ENCODE results near the gene HSPA8. TPM values are rescaled to one million over a fixed set of nuclear protein-coding genes. Genes with fewer than 3 reads are reported as not detected.

Gene HSPA8
- total RNA-seq (2021) (1,051 to 1,124 TPM (median 1,087 TPM) in 3 replicates), Bru-seq, nascent RNA (percentile 100 among the genes with signal in this experiment)
- long read RNA-seq, experiment 1, transcript HSPA8-208 (3 exons, 740 nt): minor isoform, 223 of 5,723 reads
- long read RNA-seq, experiment 1, transcript HSPA8-222 (6 exons, 1,884 nt): minor isoform, 42 of 5,723 reads
- long read RNA-seq, experiment 1, transcript HSPA8-224 (9 exons, 2,463 nt): major isoform, 5,023 of 5,723 reads
- long read RNA-seq, experiment 1, transcript HSPA8-201 (8 exons, 2,186 nt): minor isoform, 81 of 5,723 reads
- long read RNA-seq, experiment 1, partial matches to known transcripts: 196 of 5,723 reads
- long read RNA-seq, experiment 1, other reads (novel, unspliced or antisense): 133 of 5,723 reads
- long read RNA-seq, experiment 2, transcript HSPA8-203 (4 exons, 963 nt): minor isoform, 31 of 1,369 reads
- long read RNA-seq, experiment 2, transcript HSPA8-224 (9 exons, 2,463 nt): major isoform, 687 of 1,369 reads
- long read RNA-seq, experiment 2, transcript HSPA8-201 (8 exons, 2,186 nt): minor isoform, 70 of 1,369 reads
- long read RNA-seq, experiment 2, transcript HSPA8-222 (6 exons, 1,884 nt): minor isoform, 35 of 1,369 reads
- long read RNA-seq, experiment 2, partial matches to known transcripts: 278 of 1,369 reads
- long read RNA-seq, experiment 2, other reads (novel, unspliced or antisense): 233 of 1,369 reads
- long read RNA-seq, experiment 3, transcript HSPA8-201 (8 exons, 2,186 nt): minor isoform, 39 of 5,204 reads
- long read RNA-seq, experiment 3, transcript HSPA8-222 (6 exons, 1,884 nt): minor isoform, 298 of 5,204 reads
- long read RNA-seq, experiment 3, transcript HSPA8-224 (9 exons, 2,463 nt): major isoform, 4,516 of 5,204 reads
- long read RNA-seq, experiment 3, transcript HSPA8-208 (3 exons, 740 nt): minor isoform, 48 of 5,204 reads
- long read RNA-seq, experiment 3, partial matches to known transcripts: 98 of 5,204 reads
- long read RNA-seq, experiment 3, other reads (novel, unspliced or antisense): 156 of 5,204 reads

DNA sequence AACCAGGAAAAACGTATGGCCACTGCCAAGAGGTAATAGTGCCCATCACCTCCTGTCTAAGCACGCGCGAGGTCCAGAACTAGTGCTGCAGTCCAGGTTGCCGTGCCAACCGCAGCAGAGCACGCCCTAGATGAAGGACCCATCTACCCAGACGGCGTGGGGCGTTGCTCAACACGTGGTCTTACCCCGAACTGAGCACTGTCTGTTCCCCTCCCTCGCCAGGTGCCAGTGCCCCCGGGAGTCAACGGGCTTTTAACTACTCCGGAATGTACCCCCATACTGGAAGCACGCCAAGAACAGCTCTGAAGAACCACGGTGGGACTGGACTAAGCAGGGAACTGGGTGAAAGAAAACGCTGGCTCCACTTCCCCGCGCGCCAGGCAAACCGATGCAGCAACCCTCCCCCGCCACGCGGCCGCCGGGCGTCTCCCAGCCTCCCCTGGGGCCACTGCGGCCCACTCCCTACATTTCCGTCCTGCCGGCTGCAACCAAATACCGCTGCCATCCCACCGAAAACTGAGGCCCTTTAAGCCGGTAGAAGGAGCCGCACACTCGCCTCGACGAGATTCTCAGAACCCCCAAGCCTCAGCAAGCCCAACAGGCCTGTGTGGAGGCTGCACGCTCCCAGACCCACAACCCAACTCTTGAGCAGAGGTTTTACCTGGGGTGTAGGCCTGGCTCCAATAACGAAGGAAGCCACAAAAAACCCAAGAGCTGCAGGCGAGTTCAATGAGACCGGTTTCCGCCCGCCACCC, at the start of gene HSPA8:
HSPA8 (minus strand) TSS at position 734 of the 755 bp plus-strand sequence. CDS start 812 bp downstream, outside the sequence.
- H3K36me3 Mint-ChIP-seq: peaks cover 56% of the 10 kb centered on the region
- ChIA-PET CTCF (interaction anchor here (0.6 to 2.4 kb wide), 7 partner anchors 8 to 423 kb away, joined by 3 to 27 read pairs (median 4); no protein-coding TSS in a partner anchor), POLR2A (interaction anchor here (0.6 to 1.3 kb wide), 13 partner anchors 9 to 487 kb away, joined by 3 to 6 read pairs (median 3); partner anchors contain the start of gene CLMP)
- peak within 1 kb of the TSS; percentile 99 for H3K27ac Mint-ChIP-seq
- H3K4me3 Mint-ChIP-seq: peak within 1 kb of the TSS; percentile 96
- ATAC-seq: no peak
- no peaks in the 10 kb centered on the region for H3K9me3 Mint-ChIP-seq
- no peak for DNase-seq (ENCODE audit: low spot score)
- H3K4me1 Mint-ChIP-seq: peaks cover 57% of the 10 kb centered on the region
- no peaks in the 10 kb centered on the region for H3K27me3 Mint-ChIP-seq (ENCODE audit: low read depth)
- TF ChIP-seq, protein P1, sequence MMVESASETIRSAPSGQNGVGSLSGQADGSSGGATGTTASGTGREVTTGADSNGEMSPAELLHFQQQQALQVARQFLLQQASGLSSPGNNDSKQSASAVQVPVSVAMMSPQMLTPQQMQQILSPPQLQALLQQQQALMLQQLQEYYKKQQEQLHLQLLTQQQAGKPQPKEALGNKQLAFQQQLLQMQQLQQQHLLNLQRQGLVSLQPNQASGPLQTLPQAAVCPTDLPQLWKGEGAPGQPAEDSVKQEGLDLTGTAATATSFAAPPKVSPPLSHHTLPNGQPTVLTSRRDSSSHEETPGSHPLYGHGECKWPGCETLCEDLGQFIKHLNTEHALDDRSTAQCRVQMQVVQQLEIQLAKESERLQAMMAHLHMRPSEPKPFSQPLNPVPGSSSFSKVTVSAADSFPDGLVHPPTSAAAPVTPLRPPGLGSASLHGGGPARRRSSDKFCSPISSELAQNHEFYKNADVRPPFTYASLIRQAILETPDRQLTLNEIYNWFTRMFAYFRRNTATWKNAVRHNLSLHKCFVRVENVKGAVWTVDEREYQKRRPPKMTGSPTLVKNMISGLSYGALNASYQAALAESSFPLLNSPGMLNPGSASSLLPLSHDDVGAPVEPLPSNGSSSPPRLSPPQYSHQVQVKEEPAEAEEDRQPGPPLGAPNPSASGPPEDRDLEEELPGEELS (CRISPR knock-in tag; IDR thresholded peaks at IDR 0.05): peak; percentile 16; the same call in 1 of the 2 replicates
- TF ChIP-seq ZNF121 (CRISPR knock-in tag; IDR thresholded peaks at IDR 0.05) (no peak), TEAD1 (CRISPR knock-in tag; IDR thresholded peaks at IDR 0.05) (no peak; the same call in 1 of the 2 replicates), TP53 (CRISPR knock-in tag; IDR thresholded peaks at IDR 0.05) (no peak), NFYB (CRISPR knock-in tag; conservative IDR thresholded peaks at IDR 0.05; ENCODE audit: low read depth) (no peak), FOXP1 (CRISPR knock-in tag; IDR thresholded peaks at IDR 0.05; ENCODE audit: borderline replicate concordance) (no peak), ZNF219 (CRISPR knock-in tag; IDR thresholded peaks at IDR 0.05; ENCODE audit: borderline replicate concordance) (no peak), KAT7 (CRISPR knock-in tag; IDR thresholded peaks at IDR 0.05; ENCODE audit: borderline replicate concordance) (peak; percentile 7; the same call in 1 of the 2 replicates), ZNF263 (CRISPR knock-in tag; IDR thresholded peaks at IDR 0.05; ENCODE audit: low read depth) (no peak), ZNF423 (CRISPR knock-in tag; IDR thresholded peaks at IDR 0.05) (no peak), ATF1 (CRISPR knock-in tag; IDR thresholded peaks at IDR 0.05) (0 out of 2 replicates have a peak, but pooled peaks have one; percentile 64)
- TF ChIP-seq, protein P2, sequence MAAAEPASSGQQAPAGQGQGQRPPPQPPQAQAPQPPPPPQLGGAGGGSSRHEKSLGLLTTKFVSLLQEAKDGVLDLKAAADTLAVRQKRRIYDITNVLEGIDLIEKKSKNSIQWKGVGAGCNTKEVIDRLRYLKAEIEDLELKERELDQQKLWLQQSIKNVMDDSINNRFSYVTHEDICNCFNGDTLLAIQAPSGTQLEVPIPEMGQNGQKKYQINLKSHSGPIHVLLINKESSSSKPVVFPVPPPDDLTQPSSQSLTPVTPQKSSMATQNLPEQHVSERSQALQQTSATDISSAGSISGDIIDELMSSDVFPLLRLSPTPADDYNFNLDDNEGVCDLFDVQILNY (CRISPR knock-in tag; IDR thresholded peaks at IDR 0.05): no peak
- TF ChIP-seq, protein P3, sequence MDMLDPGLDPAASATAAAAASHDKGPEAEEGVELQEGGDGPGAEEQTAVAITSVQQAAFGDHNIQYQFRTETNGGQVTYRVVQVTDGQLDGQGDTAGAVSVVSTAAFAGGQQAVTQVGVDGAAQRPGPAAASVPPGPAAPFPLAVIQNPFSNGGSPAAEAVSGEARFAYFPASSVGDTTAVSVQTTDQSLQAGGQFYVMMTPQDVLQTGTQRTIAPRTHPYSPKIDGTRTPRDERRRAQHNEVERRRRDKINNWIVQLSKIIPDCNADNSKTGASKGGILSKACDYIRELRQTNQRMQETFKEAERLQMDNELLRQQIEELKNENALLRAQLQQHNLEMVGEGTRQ (CRISPR knock-in tag; IDR thresholded peaks at IDR 0.05): peak; percentile 41; the same call in 1 of the 2 replicates
- TF ChIP-seq, protein P4, sequence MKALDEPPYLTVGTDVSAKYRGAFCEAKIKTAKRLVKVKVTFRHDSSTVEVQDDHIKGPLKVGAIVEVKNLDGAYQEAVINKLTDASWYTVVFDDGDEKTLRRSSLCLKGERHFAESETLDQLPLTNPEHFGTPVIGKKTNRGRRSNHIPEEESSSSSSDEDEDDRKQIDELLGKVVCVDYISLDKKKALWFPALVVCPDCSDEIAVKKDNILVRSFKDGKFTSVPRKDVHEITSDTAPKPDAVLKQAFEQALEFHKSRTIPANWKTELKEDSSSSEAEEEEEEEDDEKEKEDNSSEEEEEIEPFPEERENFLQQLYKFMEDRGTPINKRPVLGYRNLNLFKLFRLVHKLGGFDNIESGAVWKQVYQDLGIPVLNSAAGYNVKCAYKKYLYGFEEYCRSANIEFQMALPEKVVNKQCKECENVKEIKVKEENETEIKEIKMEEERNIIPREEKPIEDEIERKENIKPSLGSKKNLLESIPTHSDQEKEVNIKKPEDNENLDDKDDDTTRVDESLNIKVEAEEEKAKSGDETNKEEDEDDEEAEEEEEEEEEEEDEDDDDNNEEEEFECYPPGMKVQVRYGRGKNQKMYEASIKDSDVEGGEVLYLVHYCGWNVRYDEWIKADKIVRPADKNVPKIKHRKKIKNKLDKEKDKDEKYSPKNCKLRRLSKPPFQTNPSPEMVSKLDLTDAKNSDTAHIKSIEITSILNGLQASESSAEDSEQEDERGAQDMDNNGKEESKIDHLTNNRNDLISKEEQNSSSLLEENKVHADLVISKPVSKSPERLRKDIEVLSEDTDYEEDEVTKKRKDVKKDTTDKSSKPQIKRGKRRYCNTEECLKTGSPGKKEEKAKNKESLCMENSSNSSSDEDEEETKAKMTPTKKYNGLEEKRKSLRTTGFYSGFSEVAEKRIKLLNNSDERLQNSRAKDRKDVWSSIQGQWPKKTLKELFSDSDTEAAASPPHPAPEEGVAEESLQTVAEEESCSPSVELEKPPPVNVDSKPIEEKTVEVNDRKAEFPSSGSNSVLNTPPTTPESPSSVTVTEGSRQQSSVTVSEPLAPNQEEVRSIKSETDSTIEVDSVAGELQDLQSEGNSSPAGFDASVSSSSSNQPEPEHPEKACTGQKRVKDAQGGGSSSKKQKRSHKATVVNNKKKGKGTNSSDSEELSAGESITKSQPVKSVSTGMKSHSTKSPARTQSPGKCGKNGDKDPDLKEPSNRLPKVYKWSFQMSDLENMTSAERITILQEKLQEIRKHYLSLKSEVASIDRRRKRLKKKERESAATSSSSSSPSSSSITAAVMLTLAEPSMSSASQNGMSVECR (CRISPR knock-in tag; IDR thresholded peaks at IDR 0.05; ENCODE audit: borderline replicate concordance): 0 out of 2 replicates have a peak, but pooled peaks have one; percentile 8
- TF ChIP-seq, protein P5, sequence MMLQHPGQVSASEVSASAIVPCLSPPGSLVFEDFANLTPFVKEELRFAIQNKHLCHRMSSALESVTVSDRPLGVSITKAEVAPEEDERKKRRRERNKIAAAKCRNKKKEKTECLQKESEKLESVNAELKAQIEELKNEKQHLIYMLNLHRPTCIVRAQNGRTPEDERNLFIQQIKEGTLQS (CRISPR knock-in tag; conservative IDR thresholded peaks at IDR 0.05): no peak
- TF ChIP-seq, protein P6, sequence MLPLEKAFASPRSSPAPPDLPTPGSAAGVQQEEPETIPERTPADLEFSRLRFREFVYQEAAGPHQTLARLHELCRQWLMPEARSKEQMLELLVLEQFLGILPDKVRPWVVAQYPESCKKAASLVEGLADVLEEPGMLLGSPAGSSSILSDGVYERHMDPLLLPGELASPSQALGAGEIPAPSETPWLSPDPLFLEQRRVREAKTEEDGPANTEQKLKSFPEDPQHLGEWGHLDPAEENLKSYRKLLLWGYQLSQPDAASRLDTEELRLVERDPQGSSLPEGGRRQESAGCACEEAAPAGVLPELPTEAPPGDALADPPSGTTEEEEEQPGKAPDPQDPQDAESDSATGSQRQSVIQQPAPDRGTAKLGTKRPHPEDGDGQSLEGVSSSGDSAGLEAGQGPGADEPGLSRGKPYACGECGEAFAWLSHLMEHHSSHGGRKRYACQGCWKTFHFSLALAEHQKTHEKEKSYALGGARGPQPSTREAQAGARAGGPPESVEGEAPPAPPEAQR (CRISPR knock-in tag; IDR thresholded peaks at IDR 0.05): no peak
- TF ChIP-seq, protein P7, sequence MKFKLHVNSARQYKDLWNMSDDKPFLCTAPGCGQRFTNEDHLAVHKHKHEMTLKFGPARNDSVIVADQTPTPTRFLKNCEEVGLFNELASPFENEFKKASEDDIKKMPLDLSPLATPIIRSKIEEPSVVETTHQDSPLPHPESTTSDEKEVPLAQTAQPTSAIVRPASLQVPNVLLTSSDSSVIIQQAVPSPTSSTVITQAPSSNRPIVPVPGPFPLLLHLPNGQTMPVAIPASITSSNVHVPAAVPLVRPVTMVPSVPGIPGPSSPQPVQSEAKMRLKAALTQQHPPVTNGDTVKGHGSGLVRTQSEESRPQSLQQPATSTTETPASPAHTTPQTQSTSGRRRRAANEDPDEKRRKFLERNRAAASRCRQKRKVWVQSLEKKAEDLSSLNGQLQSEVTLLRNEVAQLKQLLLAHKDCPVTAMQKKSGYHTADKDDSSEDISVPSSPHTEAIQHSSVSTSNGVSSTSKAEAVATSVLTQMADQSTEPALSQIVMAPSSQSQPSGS (CRISPR knock-in tag; IDR thresholded peaks at IDR 0.05; ENCODE audit: borderline replicate concordance, low read depth): no peak

Data from WTC11 (cell line).